Anterior cingulate cortex (tissue), 58 donors: ENCODE data around the gene CACNA2D1.
A peak's percentile ranks its signal among the peaks of the same experiment; 100 is the strongest.
"Not testable (repeated sequence)": the region's sequence is repeated elsewhere in the genome, so short reads cannot be mapped to it uniquely, and the experiment has no call there.

Experiments
- DNase-seq, 58 donors: peaks; one replicate each; lab custom pipeline; 2025; lab: John Stamatoyannopoulos, UW

Gene CACNA2D1

GRCh38 chr7:82018226-82018625, 425.4 kb downstream of the CACNA2D1 start:
- DNase-seq = no peak

GRCh38 chr7:82017334-82017943, 426.1 kb downstream of the CACNA2D1 start:
- peak in 1 of 58 donors; percentile 9 for DNase-seq

- DNase-seq = no peak
Measured at GRCh38 chr7:82015751-82016150, 427.8 kb downstream of the CACNA2D1 start.

GRCh38 chr7:82014574-82014973, 429.0 kb downstream of the CACNA2D1 start:
- not testable (repeated sequence) for DNase-seq

- peak in 1 of 58 donors; percentile 1 for DNase-seq
Measured at GRCh38 chr7:82012453-82012852, 431.1 kb downstream of the CACNA2D1 start.

- no peak for DNase-seq
Measured at GRCh38 chr7:82010416-82010815, 433.2 kb downstream of the CACNA2D1 start.

- DNase-seq = no peak
Measured at GRCh38 chr7:82007315-82007714, 436.3 kb downstream of the CACNA2D1 start.

- no peak for DNase-seq
Measured at GRCh38 chr7:82005056-82005455, 438.5 kb downstream of the CACNA2D1 start.

GRCh38 chr7:81993186-81993585, 450.4 kb downstream of the CACNA2D1 start:
- DNase-seq = no peak

- no peak for DNase-seq
Measured at GRCh38 chr7:81990395-81990794, 453.2 kb downstream of the CACNA2D1 start.

GRCh38 chr7:81986723-81987470, 456.7 kb downstream of the CACNA2D1 start:
- no peak for DNase-seq

GRCh38 chr7:81983406-81983805, 460.2 kb downstream of the CACNA2D1 start:
- no peak for DNase-seq

- DNase-seq = no peak
Measured at GRCh38 chr7:81973117-81973516, 470.5 kb downstream of the CACNA2D1 start.

- DNase-seq = no peak
Measured at GRCh38 chr7:81960026-81960425, 483.6 kb downstream of the CACNA2D1 start.

GRCh38 chr7:81957517-81957916, 486.1 kb downstream of the CACNA2D1 start:
- no peak for DNase-seq

GRCh38 chr7:81956520-81956919, 487.1 kb downstream of the CACNA2D1 start:
- peak in 3 of 58 donors; percentile 2 to 62 (median 8) for DNase-seq

GRCh38 chr7:81949306-81949705, 494.3 kb downstream of the CACNA2D1 start:
- no peak for DNase-seq

GRCh38 chr7:81944058-81944457, 499.5 kb downstream of the CACNA2D1 start:
- no peak for DNase-seq

GRCh38 chr7:81937091-81937490, 506.5 kb downstream of the CACNA2D1 start:
- no peak for DNase-seq

- DNase-seq = no peak
Measured at GRCh38 chr7:81934596-81935301, 508.8 kb downstream of the CACNA2D1 start.

GRCh38 chr7:81932936-81933335, 510.6 kb downstream of the CACNA2D1 start:
- DNase-seq = no peak

GRCh38 chr7:81929386-81929785, 514.2 kb downstream of the CACNA2D1 start:
- DNase-seq = no peak
